ENCODE data around the gene PTPN23. TPM values are rescaled to one million over a fixed set of nuclear protein-coding genes. Genes with fewer than 3 reads are reported as not detected.

Gene PTPN23
- total and polyA plus RNA-seq, 4 experiments from 2014 or later: 0.46 to 53.9 (median 27.2) TPM

DNA sequence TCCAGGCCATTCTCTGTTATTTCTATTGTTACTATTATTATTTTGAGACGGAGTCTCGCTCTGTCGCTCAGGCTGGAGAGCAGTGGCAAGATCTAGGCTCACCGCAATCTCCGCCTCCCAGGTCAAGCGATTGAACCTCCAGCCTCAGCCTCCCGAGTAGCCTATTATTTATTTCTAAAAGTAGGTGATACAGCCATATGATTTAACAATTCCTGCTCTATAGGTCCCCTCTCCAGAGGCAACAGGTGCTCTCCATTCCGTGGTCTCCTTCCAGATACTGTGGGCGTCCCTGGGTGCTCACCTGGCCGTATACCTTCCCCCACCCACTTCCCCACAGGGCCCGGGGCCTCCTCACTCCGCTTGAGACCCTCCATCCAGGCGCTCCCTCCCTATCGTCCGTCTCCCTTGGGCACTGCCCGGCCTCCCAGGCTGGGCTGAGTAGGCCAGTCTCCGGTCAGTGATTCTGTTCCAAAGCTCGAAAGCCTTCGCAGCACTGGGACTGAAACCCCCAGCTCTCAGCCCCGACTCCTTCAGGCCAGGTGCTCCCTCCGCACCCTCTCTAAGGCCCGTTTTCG is 708 bp upstream of the PTPN23 start:
- Mint-ChIP-seq H3K36me3 (peaks cover 0 to 15% of the 10 kb centered on the region in 2 donors), H3K4me3 (peak overlapping the region; percentile 99), H3K27ac (peak overlapping the region; percentile 95 to 100 (median 100)), H3K4me1 (peaks cover 23 to 52% (median 37%) of the 10 kb centered on the region in 4 donors), H3K27me3 (no peaks in the 10 kb centered on the region), H3K9me3 (peaks cover 0 to 2% (median 0%) of the 10 kb centered on the region in 8 donors)
- Histone ChIP-seq H3K27ac (ENCODE audit: low read depth, low read length) (peak overlapping the region; percentile 90), H3K4me3 (ENCODE audit: low read length in 2 of 2) (peak overlapping the region; percentile 88 to 97), H3K4me1 (ENCODE audit: insufficient read depth, low read length) (peaks cover 42% of the 10 kb centered on the region), H3K36me3 (ENCODE audit: insufficient read depth, low read length) (no peaks in the 10 kb centered on the region), H3K9me3 (ENCODE audit: control insufficient read depth in 1 of 2, low read length in 2 of 2) (no peaks in the 10 kb centered on the region), H3K27me3 (ENCODE audit: insufficient read depth, low read length) (no peaks in the 10 kb centered on the region)
- CTCF ChIA-PET (ENCODE audit: partially characterized antibody): interaction anchor here (1.0 to 1.6 kb wide), 5 partner anchors 9 to 214 kb away, joined by 4 to 7 read pairs (median 5); no protein-coding TSS in a partner anchor
- no peak for DNase-seq
- intact Hi-C loops (cut with micrococcal nuclease): loop anchor here (1.0 to 2.0 kb wide), 8 partner anchors 41 to 423 kb away; partner anchors contain the start of genes DHX30, ELP6, KIF9 and KLHL18
- POLR2A ChIA-PET (ENCODE audit: partially characterized antibody): interaction anchor here (0.5 to 1.8 kb wide), 14 partner anchors 9 to 1063 kb away, joined by 3 to 16 read pairs (median 4); partner anchors contain the start of genes ELP6, KIF9, KLHL18 and NBEAL2

DNA sequence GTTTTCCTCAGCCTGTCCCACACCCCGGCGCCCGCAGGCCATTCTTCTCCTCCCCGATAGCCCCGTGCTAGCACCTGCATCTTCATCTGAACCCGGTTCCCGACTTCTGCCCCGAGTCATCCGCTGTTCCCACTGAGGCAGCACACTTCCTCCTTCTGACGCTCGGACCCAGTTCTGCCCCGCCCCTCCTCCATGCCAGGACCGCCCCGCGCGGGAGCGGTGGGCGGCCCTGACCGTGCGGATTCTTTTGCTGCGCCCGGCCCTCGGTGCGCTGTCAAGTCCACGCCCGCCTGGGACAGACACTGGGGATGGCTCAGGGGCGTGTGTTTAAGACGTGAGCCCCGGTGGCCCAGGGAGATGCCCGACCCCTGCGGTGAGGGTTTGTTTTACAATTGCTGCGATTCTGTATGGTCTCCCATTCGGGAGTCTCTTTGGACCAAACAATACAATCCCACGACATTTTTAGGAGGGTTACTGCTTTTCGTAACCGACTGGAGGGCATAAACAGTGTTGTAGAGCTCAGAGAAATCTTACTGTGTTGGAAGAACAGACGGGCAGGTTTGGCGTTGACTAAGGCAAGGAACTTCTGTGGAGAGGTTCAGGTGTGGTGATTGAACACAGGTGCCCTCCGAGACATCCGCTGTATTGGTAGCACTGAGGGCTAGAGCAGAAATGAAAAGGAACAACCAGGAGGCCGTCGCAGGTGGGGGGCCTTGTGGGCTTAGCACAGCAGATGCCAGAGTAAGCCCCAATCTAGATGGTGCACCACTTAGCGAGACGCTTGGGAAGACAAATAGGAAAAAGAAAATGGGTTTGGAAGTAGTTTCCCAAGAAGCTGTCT is 716 bp downstream of the PTPN23 start:
- peak; percentile 48 to 77 (median 52) for DNase-seq
- peaks cover 30 to 65% (median 46%) of the 10 kb centered on the region in 4 donors for H3K4me1 Mint-ChIP-seq
- H3K27ac Mint-ChIP-seq: peak overlapping the region; percentile 95 to 100 (median 100)
- CTCF ChIA-PET (ENCODE audit: partially characterized antibody): interaction anchor here (1.1 to 1.6 kb wide), 4 partner anchors 11 to 216 kb away, joined by 3 to 5 read pairs (median 4); no protein-coding TSS in a partner anchor
- Histone ChIP-seq H3K4me1 (ENCODE audit: insufficient read depth, low read length) (peaks cover 43% of the 10 kb centered on the region), H3K27me3 (ENCODE audit: insufficient read depth, low read length) (no peaks in the 10 kb centered on the region), H3K36me3 (ENCODE audit: insufficient read depth, low read length) (no peaks in the 10 kb centered on the region), H3K9me3 (ENCODE audit: control insufficient read depth in 1 of 2, low read length in 2 of 2) (no peaks in the 10 kb centered on the region), H3K4me3 (ENCODE audit: low read length in 2 of 2) (peak overlapping the region; percentile 88 to 97), H3K27ac (ENCODE audit: low read depth, low read length) (peak overlapping the region; percentile 90)
- peaks cover 0 to 2% (median 0%) of the 10 kb centered on the region in 8 donors for H3K9me3 Mint-ChIP-seq
- peaks cover 4 to 18% of the 10 kb centered on the region in 2 donors for H3K36me3 Mint-ChIP-seq
- H3K4me3 Mint-ChIP-seq: peak overlapping the region; percentile 99
- intact Hi-C loops (cut with micrococcal nuclease): loop anchor here (2.0 kb wide), 4 partner anchors 39 to 421 kb away; partner anchors contain the start of genes DHX30, SETD2 and SMARCC1
- no peaks in the 10 kb centered on the region for H3K27me3 Mint-ChIP-seq
- POLR2A ChIA-PET (ENCODE audit: partially characterized antibody): interaction anchor here (0.9 to 1.8 kb wide), 8 partner anchors 19 to 536 kb away, joined by 3 to 9 read pairs (median 4); partner anchors contain the start of genes DHX30, ELP6, KIF9 and KLHL18

DNA sequence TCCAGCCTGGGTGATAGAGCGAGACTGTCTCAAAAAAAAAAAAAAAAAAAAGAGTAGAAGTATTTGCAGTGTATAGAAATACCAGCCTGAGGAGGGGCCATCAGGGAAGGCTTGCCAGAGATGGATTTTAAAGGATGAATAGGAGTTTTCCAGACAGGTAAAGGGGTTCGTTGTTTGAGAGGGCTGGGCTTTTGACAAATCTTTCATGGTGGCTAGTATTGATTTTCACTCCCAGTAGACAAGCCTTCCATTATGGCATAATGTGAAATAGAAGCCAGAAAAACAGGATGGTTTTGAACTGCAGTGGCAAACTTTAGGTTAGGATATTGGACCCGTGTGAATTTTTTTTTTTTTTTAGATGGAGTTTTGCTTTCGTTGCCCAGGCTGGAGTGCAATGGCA is 3.6 kb downstream of the PTPN23 start:
- Histone ChIP-seq H3K4me3 (ENCODE audit: low read length in 2 of 2) (no peak overlapping the region), H3K36me3 (ENCODE audit: insufficient read depth, low read length) (no peaks in the 10 kb centered on the region), H3K27me3 (ENCODE audit: insufficient read depth, low read length) (no peaks in the 10 kb centered on the region), H3K9me3 (ENCODE audit: control insufficient read depth in 1 of 2, low read length in 2 of 2) (no peaks in the 10 kb centered on the region), H3K4me1 (ENCODE audit: insufficient read depth, low read length) (peaks cover 36% of the 10 kb centered on the region), H3K27ac (ENCODE audit: low read depth, low read length) (no peak overlapping the region)
- DNase-seq: no peak
- Mint-ChIP-seq H3K4me3 (no peak overlapping the region), H3K9me3 (peaks cover 0 to 2% (median 0%) of the 10 kb centered on the region in 8 donors), H3K27ac (peak overlapping the region in 1 of 7 donors; percentile 64), H3K36me3 (peaks cover 4 to 30% of the 10 kb centered on the region in 2 donors), H3K27me3 (no peaks in the 10 kb centered on the region), H3K4me1 (peaks cover 35 to 68% (median 51%) of the 10 kb centered on the region in 4 donors)
- ChIA-PET CTCF (ENCODE audit: partially characterized antibody) (no interaction called here), POLR2A (ENCODE audit: partially characterized antibody) (no interaction called here)
- intact Hi-C loops (cut with micrococcal nuclease): no loop called here

DNA sequence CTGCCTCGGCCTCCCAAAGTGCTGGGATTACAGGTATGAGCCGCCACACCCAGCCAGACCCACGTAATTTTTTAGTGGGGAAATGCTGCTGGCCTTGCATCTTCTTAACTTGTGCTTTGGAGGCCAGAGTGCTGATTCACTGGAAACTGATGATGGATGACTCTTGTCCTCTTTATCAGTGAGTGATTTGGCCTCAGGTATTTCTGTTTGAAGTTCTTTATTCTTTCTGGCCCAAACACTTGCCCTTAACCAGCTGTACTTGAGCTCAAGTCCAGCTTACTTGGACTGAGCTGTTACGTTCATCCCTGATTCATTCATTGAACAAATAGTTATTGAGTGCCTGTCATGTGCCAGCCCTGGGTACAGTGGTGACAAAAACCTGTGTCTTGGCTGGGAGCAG is 4.2 kb downstream of the PTPN23 start:
- ChIA-PET CTCF (ENCODE audit: partially characterized antibody) (no interaction called here), POLR2A (ENCODE audit: partially characterized antibody) (no interaction called here)
- Histone ChIP-seq H3K27me3 (ENCODE audit: insufficient read depth, low read length) (no peaks in the 10 kb centered on the region), H3K9me3 (ENCODE audit: control insufficient read depth in 1 of 2, low read length in 2 of 2) (no peaks in the 10 kb centered on the region), H3K4me3 (ENCODE audit: low read length in 2 of 2) (no peak overlapping the region), H3K4me1 (ENCODE audit: insufficient read depth, low read length) (peaks cover 30% of the 10 kb centered on the region), H3K36me3 (ENCODE audit: insufficient read depth, low read length) (no peaks in the 10 kb centered on the region), H3K27ac (ENCODE audit: low read depth, low read length) (no peak overlapping the region)
- peaks cover 4 to 30% of the 10 kb centered on the region in 2 donors for H3K36me3 Mint-ChIP-seq
- peaks cover 30 to 62% (median 46%) of the 10 kb centered on the region in 4 donors for H3K4me1 Mint-ChIP-seq
- H3K27me3 Mint-ChIP-seq: no peaks in the 10 kb centered on the region
- intact Hi-C loops (cut with micrococcal nuclease): no loop called here
- peak overlapping the region in 1 of 8 donors; percentile 13 for H3K4me3 Mint-ChIP-seq
- H3K9me3 Mint-ChIP-seq: peaks cover 0 to 2% (median 0%) of the 10 kb centered on the region in 8 donors
- peak overlapping the region in 2 of 7 donors; percentile 12 to 15 for H3K27ac Mint-ChIP-seq
- no peak for DNase-seq

DNA sequence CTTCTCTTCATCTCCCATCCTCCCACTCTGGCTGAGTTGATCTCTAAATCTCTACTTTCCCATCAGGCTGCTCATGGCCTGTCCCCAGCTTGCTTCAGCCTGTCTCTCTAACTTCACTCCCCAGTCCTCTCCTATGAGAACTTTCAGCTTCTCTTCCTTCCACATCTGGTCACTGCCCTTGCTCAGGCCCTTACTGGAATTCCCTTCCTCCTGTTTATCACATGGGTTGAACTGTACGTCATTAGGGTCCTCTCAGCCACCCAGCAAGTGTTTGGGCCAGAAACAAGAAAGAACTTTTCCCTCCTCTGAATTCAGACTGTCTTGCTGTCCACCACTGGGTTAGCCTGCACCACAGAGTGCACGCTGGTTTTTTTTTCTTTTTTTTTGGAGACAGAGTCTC is 5.0 kb downstream of the PTPN23 start:
- Histone ChIP-seq H3K27ac (ENCODE audit: low read depth, low read length) (no peak overlapping the region), H3K4me3 (ENCODE audit: low read length in 2 of 2) (no peak overlapping the region), H3K36me3 (ENCODE audit: insufficient read depth, low read length) (no peaks in the 10 kb centered on the region), H3K27me3 (ENCODE audit: insufficient read depth, low read length) (no peaks in the 10 kb centered on the region), H3K9me3 (ENCODE audit: control insufficient read depth in 1 of 2, low read length in 2 of 2) (no peaks in the 10 kb centered on the region), H3K4me1 (ENCODE audit: insufficient read depth, low read length) (peaks cover 26% of the 10 kb centered on the region)
- H3K4me3 Mint-ChIP-seq: no peak overlapping the region
- intact Hi-C loops (cut with micrococcal nuclease): no loop called here
- ChIA-PET POLR2A (ENCODE audit: partially characterized antibody) (no interaction called here), CTCF (ENCODE audit: partially characterized antibody) (no interaction called here)
- peak overlapping the region in 4 of 7 donors; percentile 44 to 87 (median 63) for H3K27ac Mint-ChIP-seq
- peaks cover 0 to 2% (median 0%) of the 10 kb centered on the region in 8 donors for H3K9me3 Mint-ChIP-seq
- no peak for DNase-seq
- no peaks in the 10 kb centered on the region for H3K27me3 Mint-ChIP-seq
- H3K4me1 Mint-ChIP-seq: peaks cover 25 to 61% (median 41%) of the 10 kb centered on the region in 4 donors
- H3K36me3 Mint-ChIP-seq: peaks cover 4 to 29% of the 10 kb centered on the region in 2 donors

DNA sequence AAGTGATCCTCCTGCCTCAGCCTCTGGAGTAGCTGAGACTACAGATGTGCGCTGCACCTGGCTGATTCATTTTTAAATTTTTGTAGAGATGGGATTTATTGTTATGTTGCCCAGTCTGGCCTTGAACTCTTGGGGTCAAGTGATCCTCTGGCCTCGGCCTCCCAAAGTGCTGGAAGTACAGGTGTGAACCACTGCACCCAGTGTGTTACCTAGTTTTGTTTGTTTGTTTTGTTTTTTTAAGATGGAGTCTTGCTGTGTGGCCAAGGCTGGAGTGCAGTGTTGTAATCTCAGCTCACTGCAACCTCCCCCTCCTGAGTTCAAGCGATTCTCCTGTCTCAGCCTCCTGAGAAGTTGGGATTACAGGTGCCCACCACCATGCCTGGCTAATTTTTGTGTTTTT is 12.1 kb downstream of the PTPN23 start:
- Histone ChIP-seq H3K27me3 (ENCODE audit: insufficient read depth, low read length) (no peaks in the 10 kb centered on the region), H3K27ac (ENCODE audit: low read depth, low read length) (no peak overlapping the region), H3K4me1 (ENCODE audit: insufficient read depth, low read length) (peaks cover 11% of the 10 kb centered on the region), H3K4me3 (ENCODE audit: low read length in 2 of 2) (no peak overlapping the region), H3K36me3 (ENCODE audit: insufficient read depth, low read length) (no peaks in the 10 kb centered on the region), H3K9me3 (ENCODE audit: control insufficient read depth in 1 of 2, low read length in 2 of 2) (no peaks in the 10 kb centered on the region)
- CTCF ChIA-PET (ENCODE audit: partially characterized antibody): no interaction called here
- H3K4me1 Mint-ChIP-seq: peaks cover 25 to 49% (median 29%) of the 10 kb centered on the region in 4 donors
- peak overlapping the region in 5 of 7 donors; percentile 35 to 80 (median 62) for H3K27ac Mint-ChIP-seq
- intact Hi-C loops (cut with micrococcal nuclease): no loop called here
- no peaks in the 10 kb centered on the region for H3K9me3 Mint-ChIP-seq
- POLR2A ChIA-PET (ENCODE audit: partially characterized antibody): no interaction called here
- no peaks in the 10 kb centered on the region for H3K27me3 Mint-ChIP-seq
- H3K4me3 Mint-ChIP-seq: no peak overlapping the region
- no peak for DNase-seq
- peaks cover 4 to 43% of the 10 kb centered on the region in 2 donors for H3K36me3 Mint-ChIP-seq
